Measurements from ENCODE around the gene HTR7. TPM values are rescaled to one million over a fixed set of nuclear protein-coding genes. Genes with fewer than 3 reads are reported as not detected.
"Not testable (repeated sequence)": the region's sequence is repeated elsewhere in the genome, so short reads cannot be mapped to it uniquely, and the experiment has no call there.

Gene HTR7
- total and polyA plus RNA-seq, 10 donors, result 0.13 to 1.1 (median 0.73) TPM

- intact Hi-C loops (cut with DNase I; ENCODE audit: low total_unique reads), result no loop called here
- TF ChIP-seq POLR2AphosphoS5 (IDR thresholded peaks at IDR 0.05) (no peak), CTCF (IDR thresholded peaks at IDR 0.05 in 8 of 11, conservative IDR thresholded peaks at IDR 0.05 in 3 of 11) (no peak), POLR2A (IDR thresholded peaks at IDR 0.05) (no peak)
- 82 to 95% (median 93%) methylated on average over 6 of the region's 6 CpGs for WGBS, 5 donors
- Histone ChIP-seq H3K36me3 (peaks cover 0 to 98% (median 51%) of the 10 kb centered on the region in 6 donors), H3K9me3 (no peaks in the 10 kb centered on the region), H3K4me3 (no peak overlapping the region), H3K27ac (no peak overlapping the region), H3K27me3 (replicated peaks in 1 of 7) (no peaks in the 10 kb centered on the region), H3K4me1 (no peaks in the 10 kb centered on the region)
- no peak for DNase-seq
Observed at GRCh38 chr10:90887555-90887954, 29.7 kb upstream of the HTR7 start.

DNA sequence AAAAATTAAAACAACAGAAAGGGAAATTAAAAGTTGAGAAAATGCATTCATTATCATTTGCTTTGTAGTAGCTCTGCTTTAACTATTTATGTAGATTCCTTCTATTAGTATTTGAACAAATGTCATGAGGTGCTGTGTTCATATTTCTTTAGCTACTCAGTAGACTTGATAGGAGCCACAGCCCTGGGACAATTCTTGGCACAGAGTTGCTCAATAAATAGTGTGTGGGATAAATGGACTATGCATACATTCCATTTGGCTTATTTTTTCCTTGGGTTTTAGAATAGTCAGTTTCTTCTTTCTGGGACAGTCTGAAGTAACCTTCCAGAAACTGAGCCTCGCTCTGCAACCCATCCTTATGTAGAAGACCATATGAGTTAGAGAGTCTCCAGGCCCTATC lies 27.3 kb upstream of the HTR7 start:
- intact Hi-C loops (cut with DNase I; ENCODE audit: low total_unique reads), result no loop called here
- 96 to 100% (median 97%) methylated on average over 1 of the region's 1 CpG for WGBS, 5 donors
- Histone ChIP-seq H3K4me3 (no peak overlapping the region), H3K27me3 (replicated peaks in 1 of 7) (no peaks in the 10 kb centered on the region), H3K9me3 (no peaks in the 10 kb centered on the region), H3K4me1 (no peaks in the 10 kb centered on the region), H3K27ac (no peak overlapping the region), H3K36me3 (peaks cover 0 to 98% (median 50%) of the 10 kb centered on the region in 6 donors)
- DNase-seq, result no peak
- no peak for TF ChIP-seq POLR2A (IDR thresholded peaks at IDR 0.05)
- TF ChIP-seq POLR2AphosphoS5 (IDR thresholded peaks at IDR 0.05), result no peak

- H3K36me3 ChIP-seq, result peaks cover 0 to 96% (median 50%) of the 10 kb centered on the region in 6 donors
- no peak overlapping the region for H3K27ac ChIP-seq
- H3K4me3 ChIP-seq, result no peak overlapping the region
- H3K27me3 ChIP-seq (replicated peaks in 1 of 7), result no peaks in the 10 kb centered on the region
- intact Hi-C loops (cut with DNase I; ENCODE audit: low total_unique reads), result no loop called here
- WGBS, 5 donors, result 82 to 94% (median 92%) methylated on average over 3 of the region's 3 CpGs
- H3K9me3 ChIP-seq, result no peaks in the 10 kb centered on the region
- H3K4me1 ChIP-seq, result no peaks in the 10 kb centered on the region
- DNase-seq, result no peak
- TF ChIP-seq POLR2A (IDR thresholded peaks at IDR 0.05) (no peak), CTCF (IDR thresholded peaks at IDR 0.05 in 8 of 11, conservative IDR thresholded peaks at IDR 0.05 in 3 of 11) (no peak), POLR2AphosphoS5 (IDR thresholded peaks at IDR 0.05) (no peak)
Observed at GRCh38 chr10:90884431-90884830, 26.6 kb upstream of the HTR7 start.

DNA sequence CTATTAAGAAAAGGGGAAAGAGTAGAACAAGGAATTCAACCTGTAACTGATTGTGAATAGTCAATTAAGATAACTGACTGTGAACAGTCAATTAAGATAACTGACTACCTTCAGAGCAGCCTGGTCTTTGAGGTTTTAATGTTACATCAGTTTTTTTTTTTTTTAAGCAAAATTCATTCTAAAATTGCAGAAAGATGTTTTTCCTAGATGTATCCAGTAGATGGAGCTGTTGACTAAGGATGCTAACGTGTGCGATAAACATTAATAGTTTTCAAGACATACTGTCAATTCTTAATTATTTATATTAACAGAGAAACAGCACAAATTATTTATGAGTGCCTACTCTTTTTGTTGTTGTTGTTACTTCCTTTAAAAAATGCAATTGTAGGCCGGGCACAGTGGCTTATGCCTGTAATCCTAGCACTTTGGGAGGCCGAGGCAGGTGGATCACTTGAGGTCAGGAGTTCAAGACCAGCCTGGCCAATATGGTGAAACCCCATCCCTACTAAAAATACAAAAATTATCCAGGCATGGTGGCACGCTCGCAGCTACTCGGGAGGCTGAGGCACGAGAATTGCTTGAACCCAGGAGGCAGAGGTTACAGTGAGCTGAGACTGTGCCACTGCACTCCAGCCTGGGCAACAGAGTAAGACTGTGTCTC lies 22.4 kb upstream of the HTR7 start:
- WGBS, 5 donors, result 68 to 75% (median 71%) methylated on average over 8 of the region's 8 CpGs
- H3K27me3 ChIP-seq (replicated peaks in 1 of 7); H3K4me3 ChIP-seq; H3K9me3 ChIP-seq; DNase-seq; H3K27ac ChIP-seq; H3K4me1 ChIP-seq; intact Hi-C loops (cut with DNase I; ENCODE audit: low total_unique reads): not testable (repeated sequence)
- peak in 10 of 11 experiments; percentile 28 to 76 (median 58) for TF ChIP-seq CTCF (IDR thresholded peaks at IDR 0.05 in 8 of 11, conservative IDR thresholded peaks at IDR 0.05 in 3 of 11)
- H3K36me3 ChIP-seq, result peaks cover 0 to 95% (median 52%) of the 10 kb centered on the region in 6 donors
